Measurements from ENCODE around the gene ATP6V1A. TPM values are rescaled to one million over a fixed set of nuclear protein-coding genes. Genes with fewer than 3 reads are reported as not detected.

The ATP6V1A gene
- total RNA-seq, 1 donor from 2014 or later: 123 TPM

DNA sequence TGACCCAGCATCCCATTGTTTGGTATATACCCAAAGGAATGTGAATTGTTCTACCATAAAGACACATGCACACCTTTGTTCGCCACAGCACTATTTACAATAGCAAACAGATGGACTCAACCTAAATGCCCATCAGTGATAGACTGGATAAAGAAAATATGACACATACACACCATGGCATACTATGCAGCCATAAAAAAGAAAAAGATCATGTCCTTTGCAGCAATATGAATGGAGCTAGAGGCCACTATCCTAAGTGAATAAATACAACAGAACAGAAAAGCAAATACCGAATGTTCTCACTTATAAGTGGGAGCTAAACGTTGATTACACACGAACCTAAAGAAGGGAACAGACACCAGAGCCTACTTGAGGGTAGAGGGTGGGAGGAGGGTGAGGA, 39.0 kb upstream of the ATP6V1A start:
- no peak overlapping the region for H3K27ac ChIP-seq (ENCODE audit: low read depth, low read length)
- Mint-ChIP-seq H3K9me3 (ENCODE audit: unreplicated experiment) (no peaks in the 10 kb centered on the region), H3K36me3 (ENCODE audit: low read depth, unreplicated experiment) (no peaks in the 10 kb centered on the region), H3K4me3 (ENCODE audit: unreplicated experiment) (no peak overlapping the region), H3K27ac (ENCODE audit: unreplicated experiment) (no peak overlapping the region), H3K27me3 (ENCODE audit: low read depth, unreplicated experiment) (no peaks in the 10 kb centered on the region), H3K4me1 (ENCODE audit: low read depth, unreplicated experiment) (peaks cover 9% of the 10 kb centered on the region)
- H3K4me1 ChIP-seq (ENCODE audit: insufficient read depth, low read length): no peaks in the 10 kb centered on the region
- H3K27me3 ChIP-seq (ENCODE audit: insufficient read depth, low read length): no peaks in the 10 kb centered on the region
- no peak overlapping the region for H3K4me2 ChIP-seq (ENCODE audit: low read length)
- H2AFZ ChIP-seq (ENCODE audit: low read depth, low read length): no peak overlapping the region
- DNase-seq (ENCODE audit: low read depth) (no peak), FAIRE-seq (no peak)
- TF ChIP-seq, protein P1, sequence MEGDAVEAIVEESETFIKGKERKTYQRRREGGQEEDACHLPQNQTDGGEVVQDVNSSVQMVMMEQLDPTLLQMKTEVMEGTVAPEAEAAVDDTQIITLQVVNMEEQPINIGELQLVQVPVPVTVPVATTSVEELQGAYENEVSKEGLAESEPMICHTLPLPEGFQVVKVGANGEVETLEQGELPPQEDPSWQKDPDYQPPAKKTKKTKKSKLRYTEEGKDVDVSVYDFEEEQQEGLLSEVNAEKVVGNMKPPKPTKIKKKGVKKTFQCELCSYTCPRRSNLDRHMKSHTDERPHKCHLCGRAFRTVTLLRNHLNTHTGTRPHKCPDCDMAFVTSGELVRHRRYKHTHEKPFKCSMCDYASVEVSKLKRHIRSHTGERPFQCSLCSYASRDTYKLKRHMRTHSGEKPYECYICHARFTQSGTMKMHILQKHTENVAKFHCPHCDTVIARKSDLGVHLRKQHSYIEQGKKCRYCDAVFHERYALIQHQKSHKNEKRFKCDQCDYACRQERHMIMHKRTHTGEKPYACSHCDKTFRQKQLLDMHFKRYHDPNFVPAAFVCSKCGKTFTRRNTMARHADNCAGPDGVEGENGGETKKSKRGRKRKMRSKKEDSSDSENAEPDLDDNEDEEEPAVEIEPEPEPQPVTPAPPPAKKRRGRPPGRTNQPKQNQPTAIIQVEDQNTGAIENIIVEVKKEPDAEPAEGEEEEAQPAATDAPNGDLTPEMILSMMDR (IDR thresholded peaks at IDR 0.05; ENCODE audit: insufficient read depth, low read depth, low read length): no peak
- no peak for TF ChIP-seq EZH2 (IDR thresholded peaks at IDR 0.05; ENCODE audit: insufficient read depth, low read length)
- no peak overlapping the region for H3K9ac ChIP-seq (ENCODE audit: low read length)
- H3K4me3 ChIP-seq (ENCODE audit: insufficient read depth, low read depth, low read length): no peak overlapping the region
- H3K9me3 ChIP-seq (ENCODE audit: insufficient read depth, low read depth, low read length): no peaks in the 10 kb centered on the region
- H4K20me1 ChIP-seq (ENCODE audit: insufficient read depth, low read length): no peaks in the 10 kb centered on the region
- H3K36me3 ChIP-seq (ENCODE audit: insufficient read depth, low read length): no peaks in the 10 kb centered on the region
- no peaks in the 10 kb centered on the region for H3K79me2 ChIP-seq (ENCODE audit: insufficient read depth, low read length)

- peaks cover 9% of the 10 kb centered on the region for H3K4me1 Mint-ChIP-seq (ENCODE audit: low read depth, unreplicated experiment)
Measured at GRCh38 chr3:113712129-113712528, 34.7 kb upstream of the ATP6V1A start.

DNA sequence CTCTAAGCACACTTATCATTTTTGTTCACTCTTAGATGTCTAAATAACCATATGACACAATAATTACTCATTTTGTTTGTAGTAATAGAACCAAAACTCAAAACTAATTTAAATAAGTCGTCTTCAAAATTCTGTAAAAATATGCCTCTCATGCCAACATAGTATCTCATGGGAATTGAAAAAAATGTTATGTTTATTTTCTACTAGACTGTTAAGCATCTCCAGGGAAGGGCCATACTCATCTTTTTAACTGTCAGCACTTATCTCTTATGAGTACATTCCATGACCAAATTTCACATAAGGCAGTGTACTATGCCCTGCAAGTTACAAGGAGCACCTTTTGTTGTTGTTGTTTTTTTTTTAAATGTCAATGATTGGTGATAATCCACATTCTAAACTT, 32.1 kb upstream of the ATP6V1A start:
- Mint-ChIP-seq H3K27me3 (ENCODE audit: low read depth, unreplicated experiment) (no peaks in the 10 kb centered on the region), H3K36me3 (ENCODE audit: low read depth, unreplicated experiment) (peaks cover 5% of the 10 kb centered on the region), H3K4me3 (ENCODE audit: unreplicated experiment) (no peak overlapping the region), H3K27ac (ENCODE audit: unreplicated experiment) (no peak overlapping the region), H3K9me3 (ENCODE audit: unreplicated experiment) (no peaks in the 10 kb centered on the region), H3K4me1 (ENCODE audit: low read depth, unreplicated experiment) (peaks cover 9% of the 10 kb centered on the region)
- Histone ChIP-seq H3K79me2 (ENCODE audit: insufficient read depth, low read length) (no peaks in the 10 kb centered on the region), H3K27ac (ENCODE audit: low read depth, low read length) (no peak overlapping the region), H2AFZ (ENCODE audit: low read depth, low read length) (no peak overlapping the region), H4K20me1 (ENCODE audit: insufficient read depth, low read length) (peaks cover 4% of the 10 kb centered on the region), H3K4me3 (ENCODE audit: insufficient read depth, low read depth, low read length) (no peak overlapping the region), H3K4me1 (ENCODE audit: insufficient read depth, low read length) (no peaks in the 10 kb centered on the region), H3K4me2 (ENCODE audit: low read length) (no peak overlapping the region), H3K9me3 (ENCODE audit: insufficient read depth, low read depth, low read length) (no peaks in the 10 kb centered on the region), H3K9ac (ENCODE audit: low read length) (no peak overlapping the region), H3K36me3 (ENCODE audit: insufficient read depth, low read length) (no peaks in the 10 kb centered on the region), H3K27me3 (ENCODE audit: insufficient read depth, low read length) (no peaks in the 10 kb centered on the region)
- TF ChIP-seq EZH2 (IDR thresholded peaks at IDR 0.05; ENCODE audit: insufficient read depth, low read length): no peak
- TF ChIP-seq, protein P1 (IDR thresholded peaks at IDR 0.05; ENCODE audit: insufficient read depth, low read depth, low read length): no peak
- DNase-seq (ENCODE audit: low read depth) (no peak), FAIRE-seq (no peak)

More at GRCh38 chr3:113712129-113712528, 34.7 kb upstream of the ATP6V1A start:
- H4K20me1 ChIP-seq (ENCODE audit: insufficient read depth, low read length): no peaks in the 10 kb centered on the region
- H3K36me3 ChIP-seq (ENCODE audit: insufficient read depth, low read length): no peaks in the 10 kb centered on the region
- no peak overlapping the region for H3K4me2 ChIP-seq (ENCODE audit: low read length)
- H3K9me3 ChIP-seq (ENCODE audit: insufficient read depth, low read depth, low read length): no peaks in the 10 kb centered on the region
- DNase-seq (ENCODE audit: low read depth) (peak; percentile 10), FAIRE-seq (no peak)
- H3K27ac ChIP-seq (ENCODE audit: low read depth, low read length): no peak overlapping the region
- H3K9ac ChIP-seq (ENCODE audit: low read length): no peak overlapping the region
- H3K27me3 Mint-ChIP-seq (ENCODE audit: low read depth, unreplicated experiment): no peaks in the 10 kb centered on the region
- H2AFZ ChIP-seq (ENCODE audit: low read depth, low read length): no peak overlapping the region
- TF ChIP-seq, protein P1 (IDR thresholded peaks at IDR 0.05; ENCODE audit: insufficient read depth, low read depth, low read length): no peak
- no peak for TF ChIP-seq EZH2 (IDR thresholded peaks at IDR 0.05; ENCODE audit: insufficient read depth, low read length)
- H3K4me3 Mint-ChIP-seq (ENCODE audit: unreplicated experiment): no peak overlapping the region
- H3K27ac Mint-ChIP-seq (ENCODE audit: unreplicated experiment): peak overlapping the region; percentile 13
- no peaks in the 10 kb centered on the region for H3K79me2 ChIP-seq (ENCODE audit: insufficient read depth, low read length)
- no peaks in the 10 kb centered on the region for H3K27me3 ChIP-seq (ENCODE audit: insufficient read depth, low read length)
- no peak overlapping the region for H3K4me3 ChIP-seq (ENCODE audit: insufficient read depth, low read depth, low read length)
- peaks cover 2% of the 10 kb centered on the region for H3K36me3 Mint-ChIP-seq (ENCODE audit: low read depth, unreplicated experiment)
- no peaks in the 10 kb centered on the region for H3K9me3 Mint-ChIP-seq (ENCODE audit: unreplicated experiment)
- H3K4me1 ChIP-seq (ENCODE audit: insufficient read depth, low read length): no peaks in the 10 kb centered on the region

Measured in astrocyte (in vitro differentiated cells and primary cell).